Gastrocnemius medialis (tissue), 4 donors: Measurements from ENCODE around the gene AKNA.

Experiments used
- CTCF ChIP-seq, 5 experiments: fragments of 450-650 bp in 3 of 5; fragments of 200-600 bp in 2 of 5; sonication (generic) in 2 of 5; IDR thresholded peaks in 4 of 5; conservative IDR thresholded peaks in 1 of 5; 1 replicate in 4 of 5; 2 replicates in 1 of 5; pipeline ENCODE4 v1.5.1; 2016 to 2019; ENCODE audit warnings: antibody characterized with exemption in 5 of 5, mild to moderate bottlenecking in 3 of 5, moderate library complexity in 3 of 5
- POLR2A ChIP-seq, 2 donors: fragments of 450-650 bp; IDR thresholded peaks; one replicate each; pipeline ENCODE4 v1.6.1; 2017; ENCODE audit warnings: antibody characterized with exemption in 2 of 2, mild to moderate bottlenecking in 2 of 2, moderate library complexity in 2 of 2

DNA sequence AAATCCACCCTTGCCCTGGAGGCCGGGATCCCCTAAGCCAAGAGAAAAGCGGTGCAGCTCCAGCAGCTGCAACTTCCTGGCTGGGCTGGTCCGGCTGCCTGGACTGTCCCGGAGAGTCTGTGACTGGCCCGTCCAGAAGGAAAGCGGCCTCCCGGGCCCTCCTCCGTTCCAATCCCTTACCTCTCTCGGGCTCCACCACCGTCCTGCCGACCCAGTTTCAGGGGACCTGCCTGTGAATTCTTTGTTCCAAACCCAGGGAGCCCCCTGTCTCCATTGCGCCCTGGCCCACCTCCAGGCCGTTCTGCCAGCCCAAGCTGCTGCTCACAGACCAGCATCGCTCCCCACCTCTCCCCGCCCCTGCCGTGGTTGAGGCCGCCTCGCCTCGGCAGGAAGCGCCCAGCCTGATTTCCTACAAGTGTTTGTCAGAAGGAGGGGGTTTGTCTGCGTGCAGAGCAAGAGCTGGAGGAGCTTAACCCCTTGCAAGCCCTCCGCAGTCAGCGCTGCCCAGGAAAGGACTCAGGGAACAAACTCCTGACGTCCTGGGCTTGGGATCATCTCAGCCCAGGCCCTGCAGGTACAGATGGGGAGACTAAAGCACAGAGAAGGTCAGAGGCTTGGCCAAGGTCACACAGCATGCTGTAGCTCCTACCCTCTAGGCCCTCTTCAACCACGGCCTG lies at the start of gene AKNA:
- TF ChIP-seq CTCF (IDR thresholded peaks at IDR 0.05 in 4 of 5, conservative IDR thresholded peaks at IDR 0.05 in 1 of 5) (no peak), POLR2A (IDR thresholded peaks at IDR 0.05) (peak; percentile 46 to 53)
